Activated naive CD8-positive, alpha-beta T cell (primary cell): ENCODE data around the gene LIX1L.

Experiments used
- H3K27ac Mint-ChIP-seq: one replicate; pipeline ENCODE4 v1.8.0; 2021; ENCODE audit warnings: mixed read lengths
- H3K27me3 Mint-ChIP-seq: one replicate; pipeline ENCODE4 v1.8.0; 2021; ENCODE audit warnings: mixed read lengths
- H3K36me3 Mint-ChIP-seq: one replicate; pipeline ENCODE4 v1.8.0; 2021; ENCODE audit warnings: mixed read lengths
- H3K4me1 Mint-ChIP-seq: one replicate; pipeline ENCODE4 v1.8.0; 2021; ENCODE audit warnings: low read depth, mixed read lengths
- H3K4me3 Mint-ChIP-seq: one replicate; pipeline ENCODE4 v1.8.0; 2021; ENCODE audit warnings: mild to moderate bottlenecking, mixed read lengths
- H3K9me3 Mint-ChIP-seq: one replicate; pipeline ENCODE4 v1.8.0; 2021; ENCODE audit warnings: low read depth, mixed read lengths

LIX1L gene

GRCh38 chr1:145991735-145992412, 34.1 kb upstream of the LIX1L start:
- Mint-ChIP-seq H3K4me1 (peaks cover 71% of the 10 kb centered on the region), H3K27me3 (no peaks in the 10 kb centered on the region), H3K9me3 (peaks cover 3% of the 10 kb centered on the region), H3K4me3 (peak overlapping the region; percentile 98), H3K36me3 (peaks cover 22% of the 10 kb centered on the region), H3K27ac (peak overlapping the region; percentile 99)

GRCh38 chr1:145990249-145990855, 32.5 kb upstream of the LIX1L start:
- H3K4me1 Mint-ChIP-seq, result peaks cover 83% of the 10 kb centered on the region
- peak overlapping the region; percentile 68 for H3K27ac Mint-ChIP-seq
- peaks cover 3% of the 10 kb centered on the region for H3K9me3 Mint-ChIP-seq
- peaks cover 22% of the 10 kb centered on the region for H3K36me3 Mint-ChIP-seq
- peak overlapping the region; percentile 23 for H3K4me3 Mint-ChIP-seq
- H3K27me3 Mint-ChIP-seq, result no peaks in the 10 kb centered on the region

- Mint-ChIP-seq H3K4me3 (peak overlapping the region; percentile 68), H3K36me3 (peaks cover 11% of the 10 kb centered on the region), H3K4me1 (peaks cover 81% of the 10 kb centered on the region), H3K27me3 (no peaks in the 10 kb centered on the region), H3K27ac (peak overlapping the region; percentile 96), H3K9me3 (peaks cover 3% of the 10 kb centered on the region)
Observed at GRCh38 chr1:145988773-145989172, 31.0 kb upstream of the LIX1L start.

GRCh38 chr1:145987926-145988325, 30.1 kb upstream of the LIX1L start:
- Mint-ChIP-seq H3K27ac (peak overlapping the region; percentile 73), H3K27me3 (no peaks in the 10 kb centered on the region), H3K36me3 (peaks cover 5% of the 10 kb centered on the region), H3K9me3 (peaks cover 3% of the 10 kb centered on the region), H3K4me3 (no peak overlapping the region), H3K4me1 (peaks cover 72% of the 10 kb centered on the region)

GRCh38 chr1:145986551-145986950, 28.7 kb upstream of the LIX1L start:
- Mint-ChIP-seq H3K4me1 (peaks cover 59% of the 10 kb centered on the region), H3K4me3 (no peak overlapping the region), H3K9me3 (peaks cover 3% of the 10 kb centered on the region), H3K27me3 (no peaks in the 10 kb centered on the region), H3K36me3 (no peaks in the 10 kb centered on the region), H3K27ac (peak overlapping the region; percentile 34)

- peaks cover 3% of the 10 kb centered on the region for H3K9me3 Mint-ChIP-seq
Observed at GRCh38 chr1:145985502-145986439, 28.0 kb upstream of the LIX1L start.

GRCh38 chr1:145985129-145985501, 27.3 kb upstream of the LIX1L start:
- peak overlapping the region; percentile 52 for H3K4me3 Mint-ChIP-seq
- peak overlapping the region; percentile 42 for H3K27ac Mint-ChIP-seq
- H3K4me1 Mint-ChIP-seq, result peaks cover 44% of the 10 kb centered on the region
- H3K36me3 Mint-ChIP-seq, result no peaks in the 10 kb centered on the region
- H3K27me3 Mint-ChIP-seq, result no peaks in the 10 kb centered on the region
- H3K9me3 Mint-ChIP-seq, result peaks cover 3% of the 10 kb centered on the region

More at GRCh38 chr1:145985502-145986439, 28.0 kb upstream of the LIX1L start:
- H3K4me1 Mint-ChIP-seq, result peaks cover 51% of the 10 kb centered on the region
- H3K27ac Mint-ChIP-seq, result peak overlapping the region; percentile 70
- H3K36me3 Mint-ChIP-seq, result no peaks in the 10 kb centered on the region
- peak overlapping the region; percentile 52 for H3K4me3 Mint-ChIP-seq
- no peaks in the 10 kb centered on the region for H3K27me3 Mint-ChIP-seq

- H3K4me1 Mint-ChIP-seq, result peaks cover 40% of the 10 kb centered on the region
- H3K27me3 Mint-ChIP-seq, result no peaks in the 10 kb centered on the region
- H3K9me3 Mint-ChIP-seq, result peaks cover 3% of the 10 kb centered on the region
- H3K4me3 Mint-ChIP-seq, result peak overlapping the region; percentile 27
- no peaks in the 10 kb centered on the region for H3K36me3 Mint-ChIP-seq
- H3K27ac Mint-ChIP-seq, result peak overlapping the region; percentile 42
Observed at GRCh38 chr1:145983960-145984830, 26.4 kb upstream of the LIX1L start.

GRCh38 chr1:145983206-145983675, 25.4 kb upstream of the LIX1L start:
- H3K4me1 Mint-ChIP-seq, result peaks cover 32% of the 10 kb centered on the region
- peak overlapping the region; percentile 82 for H3K27ac Mint-ChIP-seq
- H3K27me3 Mint-ChIP-seq, result no peaks in the 10 kb centered on the region
- no peak overlapping the region for H3K4me3 Mint-ChIP-seq
- no peaks in the 10 kb centered on the region for H3K36me3 Mint-ChIP-seq
- no peaks in the 10 kb centered on the region for H3K9me3 Mint-ChIP-seq

- H3K27ac Mint-ChIP-seq, result no peak overlapping the region
Observed at GRCh38 chr1:145982010-145982723, 24.4 kb upstream of the LIX1L start.

GRCh38 chr1:145980457-145980994, 22.7 kb upstream of the LIX1L start:
- Mint-ChIP-seq H3K9me3 (no peaks in the 10 kb centered on the region), H3K27me3 (no peaks in the 10 kb centered on the region), H3K4me3 (no peak overlapping the region), H3K36me3 (no peaks in the 10 kb centered on the region), H3K27ac (no peak overlapping the region), H3K4me1 (peaks cover 14% of the 10 kb centered on the region)

More at GRCh38 chr1:145982010-145982723, 24.4 kb upstream of the LIX1L start:
- Mint-ChIP-seq H3K27me3 (no peaks in the 10 kb centered on the region), H3K36me3 (no peaks in the 10 kb centered on the region), H3K4me3 (no peak overlapping the region), H3K9me3 (no peaks in the 10 kb centered on the region), H3K4me1 (peaks cover 24% of the 10 kb centered on the region)

GRCh38 chr1:145979746-145980456, 22.1 kb upstream of the LIX1L start:
- Mint-ChIP-seq H3K4me1 (peaks cover 12% of the 10 kb centered on the region), H3K27me3 (no peaks in the 10 kb centered on the region), H3K4me3 (no peak overlapping the region), H3K36me3 (no peaks in the 10 kb centered on the region), H3K27ac (no peak overlapping the region), H3K9me3 (no peaks in the 10 kb centered on the region)
